ENCODE data around the gene STK17A. TPM values are rescaled to one million over a fixed set of nuclear protein-coding genes. Genes with fewer than 3 reads are reported as not detected.
A peak's percentile ranks its signal among the peaks of the same experiment; 100 is the strongest.

Gene STK17A
- total and polyA plus RNA-seq, 2 donors (not counting 1 experiment from before 2014, with no cell fraction given) = 46.8 to 53.2 TPM

GRCh38 chr7:43535810-43536585 lies 46.9 kb upstream of the STK17A start:
- no peaks in the 10 kb centered on the region for H3K36me3 ChIP-seq (ENCODE audit: control insufficient read depth, insufficient read depth, low read length)
- no peaks in the 10 kb centered on the region for H3K79me2 ChIP-seq (ENCODE audit: control insufficient read depth, insufficient read depth, low read length)
- H2AFZ ChIP-seq (ENCODE audit: low read length) = no peak overlapping the region
- no peaks in the 10 kb centered on the region for H4K20me1 ChIP-seq (ENCODE audit: control insufficient read depth, extremely low read depth, insufficient read depth, low read length)
- peak overlapping the region; percentile 36 for H3K4me2 ChIP-seq (ENCODE audit: extremely low read depth, insufficient read depth, low read length)
- no peak overlapping the region for H3K4me3 ChIP-seq (replicated peaks in 1 of 4; ENCODE audit: control extremely low read depth in 1 of 4, insufficient read depth in 1 of 4, low read depth in 3 of 4, low read length in 4 of 4)
- H3K4me1 ChIP-seq (ENCODE audit: control insufficient read depth, extremely low read depth, insufficient read depth, low read length) = peaks cover 24% of the 10 kb centered on the region
- TF ChIP-seq CTCF (conservative IDR thresholded peaks at IDR 0.05 in 1 of 2, IDR thresholded peaks at IDR 0.05 in 1 of 2; ENCODE audit: low read depth in 1 of 2, low read length in 2 of 2) (no peak), EZH2 (IDR thresholded peaks at IDR 0.05; ENCODE audit: low read length, missing control alignments) (no peak)
- peaks cover 4% of the 10 kb centered on the region for H3K27me3 ChIP-seq (ENCODE audit: control insufficient read depth, insufficient read depth, low read length)
- H3K9ac ChIP-seq (ENCODE audit: insufficient read depth, low read length) = no peak overlapping the region
- no peaks in the 10 kb centered on the region for H3K9me3 ChIP-seq (ENCODE audit: control insufficient read depth, insufficient read depth, low read depth, low read length)
- DNase-seq (ENCODE audit: low read depth in 2 of 2) = peak; percentile 94 to 96
- no peak overlapping the region for H3K27ac ChIP-seq (ENCODE audit: insufficient read depth, low read length)

- Histone ChIP-seq H3K36me3 (ENCODE audit: control insufficient read depth, insufficient read depth, low read length) (no peaks in the 10 kb centered on the region), H3K27me3 (ENCODE audit: control insufficient read depth, insufficient read depth, low read length) (peaks cover 4% of the 10 kb centered on the region), H2AFZ (ENCODE audit: low read length) (no peak overlapping the region), H3K79me2 (ENCODE audit: control insufficient read depth, insufficient read depth, low read length) (no peaks in the 10 kb centered on the region), H3K4me2 (ENCODE audit: extremely low read depth, insufficient read depth, low read length) (no peak overlapping the region), H4K20me1 (ENCODE audit: control insufficient read depth, extremely low read depth, insufficient read depth, low read length) (no peaks in the 10 kb centered on the region), H3K4me3 (replicated peaks in 1 of 4; ENCODE audit: control extremely low read depth in 1 of 4, insufficient read depth in 1 of 4, low read depth in 3 of 4, low read length in 4 of 4) (no peak overlapping the region), H3K9ac (ENCODE audit: insufficient read depth, low read length) (no peak overlapping the region), H3K9me3 (ENCODE audit: control insufficient read depth, insufficient read depth, low read depth, low read length) (no peaks in the 10 kb centered on the region), H3K4me1 (ENCODE audit: control insufficient read depth, extremely low read depth, insufficient read depth, low read length) (peaks cover 24% of the 10 kb centered on the region), H3K27ac (ENCODE audit: insufficient read depth, low read length) (no peak overlapping the region)
- TF ChIP-seq EZH2 (IDR thresholded peaks at IDR 0.05; ENCODE audit: low read length, missing control alignments) = no peak
- no peak for TF ChIP-seq CTCF (conservative IDR thresholded peaks at IDR 0.05 in 1 of 2, IDR thresholded peaks at IDR 0.05 in 1 of 2; ENCODE audit: low read depth in 1 of 2, low read length in 2 of 2)
- DNase-seq (ENCODE audit: low read depth in 2 of 2) = no peak
These were observed 46.1 kb upstream of the STK17A start for GRCh38 chr7:43536773-43537172.

GRCh38 chr7:43537765-43538403 lies 45.0 kb upstream of the STK17A start:
- peak; percentile 5 to 81 for DNase-seq (ENCODE audit: low read depth in 2 of 2)
- TF ChIP-seq CTCF (conservative IDR thresholded peaks at IDR 0.05 in 1 of 2, IDR thresholded peaks at IDR 0.05 in 1 of 2; ENCODE audit: low read depth in 1 of 2, low read length in 2 of 2) (no peak), EZH2 (IDR thresholded peaks at IDR 0.05; ENCODE audit: low read length, missing control alignments) (no peak)

More at GRCh38 chr7:43537765-43538403, 45.0 kb upstream of the STK17A start:
- H3K4me1 ChIP-seq (ENCODE audit: control insufficient read depth, extremely low read depth, insufficient read depth, low read length) = peaks cover 24% of the 10 kb centered on the region
- no peaks in the 10 kb centered on the region for H3K79me2 ChIP-seq (ENCODE audit: control insufficient read depth, insufficient read depth, low read length)
- H2AFZ ChIP-seq (ENCODE audit: low read length) = no peak overlapping the region
- no peaks in the 10 kb centered on the region for H4K20me1 ChIP-seq (ENCODE audit: control insufficient read depth, extremely low read depth, insufficient read depth, low read length)
- no peak overlapping the region for H3K4me2 ChIP-seq (ENCODE audit: extremely low read depth, insufficient read depth, low read length)
- no peaks in the 10 kb centered on the region for H3K27me3 ChIP-seq (ENCODE audit: control insufficient read depth, insufficient read depth, low read length)
- H3K4me3 ChIP-seq (replicated peaks in 1 of 4; ENCODE audit: control extremely low read depth in 1 of 4, insufficient read depth in 1 of 4, low read depth in 3 of 4, low read length in 4 of 4) = no peak overlapping the region
- H3K9me3 ChIP-seq (ENCODE audit: control insufficient read depth, insufficient read depth, low read depth, low read length) = no peaks in the 10 kb centered on the region
- H3K9ac ChIP-seq (ENCODE audit: insufficient read depth, low read length) = no peak overlapping the region
- H3K27ac ChIP-seq (ENCODE audit: insufficient read depth, low read length) = no peak overlapping the region
- no peaks in the 10 kb centered on the region for H3K36me3 ChIP-seq (ENCODE audit: control insufficient read depth, insufficient read depth, low read length)
